KMS-11 (cell line): Measurements from ENCODE around the gene PLCZ1.
A peak's percentile ranks its signal among the peaks of the same experiment; 100 is the strongest.

Experiments
- H2AFZ ChIP-seq: fragments of 200-600 bp; sonication (generic); 2 replicates; pipeline ENCODE4 v1.6.1; 2016; ENCODE audit warnings: antibody characterized with exemption, mixed run types, low read depth
- H3K27ac ChIP-seq: fragments of 200-600 bp; sonication (generic); 2 replicates; pipeline ENCODE4 v1.6.1; 2016; ENCODE audit warnings: mild to moderate bottlenecking, mixed run types
- H3K27me3 ChIP-seq: fragments of 200-600 bp; sonication (generic); 2 replicates; pipeline ENCODE4 v1.6.1; 2017; ENCODE audit warnings: mild to moderate bottlenecking, low read depth, mixed run types, moderate library complexity; ENCODE audit not compliant: insufficient read depth
- H3K36me3 ChIP-seq: fragments of 200-600 bp; sonication (generic); 2 replicates; pipeline ENCODE4 v1.6.1; 2017; ENCODE audit warnings: mild to moderate bottlenecking, mixed run types; ENCODE audit not compliant: insufficient read depth
- H3K4me1 ChIP-seq: fragments of 200-600 bp; sonication (generic); 2 replicates; pipeline ENCODE4 v1.6.1; 2016; ENCODE audit warnings: mild to moderate bottlenecking, low read depth, mixed run types; ENCODE audit not compliant: poor library complexity, severe bottlenecking
- H3K4me2 ChIP-seq: fragments of 200-600 bp; sonication (generic); 2 replicates; pipeline ENCODE4 v1.7.0; 2016; ENCODE audit warnings: mild to moderate bottlenecking, mixed run types
- H3K4me3 ChIP-seq: fragments of 200-600 bp; sonication (generic); IDR thresholded peaks from 2 replicates; pipeline ENCODE4 v1.6.1; 2017; ENCODE audit warnings: low read depth, low read length, mixed read lengths; ENCODE audit not compliant: insufficient read depth
- H3K79me2 ChIP-seq: fragments of 200-600 bp; sonication (generic); 2 replicates; pipeline ENCODE4 v1.6.1; 2016; ENCODE audit warnings: low read depth, mixed run types; ENCODE audit not compliant: insufficient read depth
- H3K9ac ChIP-seq: fragments of 200-600 bp; sonication (generic); 2 replicates; pipeline ENCODE4 v1.6.1; 2016; ENCODE audit warnings: mild to moderate bottlenecking, mixed run types
- H4K20me1 ChIP-seq: fragments of 200-600 bp; sonication (generic); 2 replicates; pipeline ENCODE4 v1.6.1; 2016; ENCODE audit warnings: mild to moderate bottlenecking, mixed run types; ENCODE audit not compliant: insufficient read depth
- TF ChIP-seq, protein P1 (sequence below): fragments of 200-600 bp; sonication (generic); conservative IDR thresholded peaks from 2 replicates; pipeline ENCODE4 v1.6.1; 2017; ENCODE audit warnings: low read depth, mild to moderate bottlenecking, antibody characterized with exemption, low read length, moderate library complexity, mixed read lengths

PLCZ1 gene

DNA sequence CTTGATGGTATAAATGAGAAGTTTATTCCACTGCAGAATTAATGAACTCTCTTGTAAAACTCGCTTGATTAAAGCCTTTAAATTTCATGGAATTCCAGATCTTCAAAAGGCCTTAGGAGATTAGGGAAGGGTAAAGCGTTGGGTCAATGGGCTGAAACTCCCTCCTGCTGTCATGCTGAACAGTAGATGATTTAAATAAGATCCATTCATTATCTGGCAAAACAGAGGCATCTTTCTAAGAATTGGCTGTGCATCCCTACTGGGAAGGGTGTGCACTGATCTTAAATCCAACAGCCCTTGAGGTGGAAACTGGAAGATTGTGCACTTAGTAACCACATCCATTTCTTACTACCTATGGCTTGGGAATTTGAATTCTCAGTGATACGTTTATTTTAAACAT lies 56.0 kb downstream of the PLCZ1 start:
- no peaks in the 10 kb centered on the region for H3K27me3 ChIP-seq
- no peak overlapping the region for H3K9ac ChIP-seq
- H3K36me3 ChIP-seq = no peaks in the 10 kb centered on the region
- H3K4me3 ChIP-seq = no peak overlapping the region
- H2AFZ ChIP-seq = no peak overlapping the region
- no peak overlapping the region for H3K4me2 ChIP-seq
- H3K4me1 ChIP-seq = peaks cover 14% of the 10 kb centered on the region
- TF ChIP-seq, protein P1, sequence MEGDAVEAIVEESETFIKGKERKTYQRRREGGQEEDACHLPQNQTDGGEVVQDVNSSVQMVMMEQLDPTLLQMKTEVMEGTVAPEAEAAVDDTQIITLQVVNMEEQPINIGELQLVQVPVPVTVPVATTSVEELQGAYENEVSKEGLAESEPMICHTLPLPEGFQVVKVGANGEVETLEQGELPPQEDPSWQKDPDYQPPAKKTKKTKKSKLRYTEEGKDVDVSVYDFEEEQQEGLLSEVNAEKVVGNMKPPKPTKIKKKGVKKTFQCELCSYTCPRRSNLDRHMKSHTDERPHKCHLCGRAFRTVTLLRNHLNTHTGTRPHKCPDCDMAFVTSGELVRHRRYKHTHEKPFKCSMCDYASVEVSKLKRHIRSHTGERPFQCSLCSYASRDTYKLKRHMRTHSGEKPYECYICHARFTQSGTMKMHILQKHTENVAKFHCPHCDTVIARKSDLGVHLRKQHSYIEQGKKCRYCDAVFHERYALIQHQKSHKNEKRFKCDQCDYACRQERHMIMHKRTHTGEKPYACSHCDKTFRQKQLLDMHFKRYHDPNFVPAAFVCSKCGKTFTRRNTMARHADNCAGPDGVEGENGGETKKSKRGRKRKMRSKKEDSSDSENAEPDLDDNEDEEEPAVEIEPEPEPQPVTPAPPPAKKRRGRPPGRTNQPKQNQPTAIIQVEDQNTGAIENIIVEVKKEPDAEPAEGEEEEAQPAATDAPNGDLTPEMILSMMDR = no peak
- no peak overlapping the region for H3K27ac ChIP-seq
- H3K79me2 ChIP-seq = no peaks in the 10 kb centered on the region
- H4K20me1 ChIP-seq = no peaks in the 10 kb centered on the region

DNA sequence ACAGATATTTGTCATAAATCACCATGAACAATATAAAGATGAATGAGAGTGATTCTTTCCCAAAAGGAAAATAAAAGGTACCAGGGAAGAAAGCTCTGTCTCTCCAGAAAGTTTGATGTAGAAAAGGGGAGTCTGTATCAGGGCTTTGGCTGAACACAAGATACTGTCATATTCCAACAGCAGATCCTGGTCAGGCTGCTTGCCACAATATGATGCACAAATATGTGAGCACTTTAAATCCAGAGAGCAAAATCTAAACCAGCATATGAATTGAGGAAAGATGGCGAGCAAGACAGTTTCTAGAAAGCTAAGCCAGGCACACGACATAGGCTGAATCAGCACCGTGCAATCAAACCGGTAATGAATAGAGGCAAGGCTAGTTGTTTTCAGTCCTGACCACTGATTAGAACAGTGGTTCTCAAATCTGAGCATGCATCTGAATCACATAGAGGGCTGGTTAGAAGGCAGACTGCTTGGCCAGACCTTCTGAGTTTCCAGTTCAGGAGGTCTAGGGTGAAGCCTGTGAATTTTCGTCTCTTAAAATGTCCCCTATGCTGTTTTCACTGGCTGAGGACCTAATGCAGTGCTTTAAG lies 60.7 kb downstream of the PLCZ1 start:
- no peaks in the 10 kb centered on the region for H3K27me3 ChIP-seq
- no peaks in the 10 kb centered on the region for H3K36me3 ChIP-seq
- H3K4me2 ChIP-seq = peak overlapping the region; percentile 56
- peak overlapping the region; percentile 48; the same call in 1 of the 2 replicates for H2AFZ ChIP-seq
- no peaks in the 10 kb centered on the region for H3K79me2 ChIP-seq
- H3K4me1 ChIP-seq = peaks cover 28% of the 10 kb centered on the region
- H3K27ac ChIP-seq = peak overlapping the region; percentile 61
- H4K20me1 ChIP-seq = no peaks in the 10 kb centered on the region
- no peak overlapping the region for H3K4me3 ChIP-seq
- TF ChIP-seq, protein P1 = no peak
- H3K9ac ChIP-seq = peak overlapping the region; percentile 17; the same call in 1 of the 2 replicates

DNA sequence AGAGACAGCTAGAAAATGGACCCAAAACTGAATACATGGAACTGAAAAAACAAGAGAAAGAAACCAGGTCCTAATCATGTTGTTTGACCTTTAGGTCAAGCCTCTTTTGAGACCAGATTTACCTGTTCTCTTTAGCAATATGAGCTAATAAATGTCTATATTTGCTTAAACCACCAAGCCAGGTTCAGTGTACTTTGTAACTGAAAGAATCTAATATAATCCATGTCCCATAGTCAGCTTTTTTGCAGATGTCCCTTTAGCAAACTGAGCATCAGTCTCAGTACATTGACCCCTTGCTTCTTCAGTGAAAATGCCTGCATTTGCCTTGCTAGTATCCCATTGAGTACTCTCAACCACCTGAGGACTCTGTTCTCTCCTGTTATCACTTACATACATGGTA lies 61.7 kb downstream of the PLCZ1 start:
- Histone ChIP-seq H2AFZ (peak overlapping the region; percentile 48; the same call in 1 of the 2 replicates), H4K20me1 (no peaks in the 10 kb centered on the region), H3K9ac (no peak overlapping the region), H3K4me1 (peaks cover 28% of the 10 kb centered on the region), H3K4me3 (no peak overlapping the region), H3K79me2 (no peaks in the 10 kb centered on the region), H3K4me2 (peak overlapping the region; percentile 56), H3K36me3 (no peaks in the 10 kb centered on the region), H3K27ac (peak overlapping the region; percentile 61; the same call in 1 of the 2 replicates), H3K27me3 (no peaks in the 10 kb centered on the region)
- TF ChIP-seq, protein P1 = no peak

DNA sequence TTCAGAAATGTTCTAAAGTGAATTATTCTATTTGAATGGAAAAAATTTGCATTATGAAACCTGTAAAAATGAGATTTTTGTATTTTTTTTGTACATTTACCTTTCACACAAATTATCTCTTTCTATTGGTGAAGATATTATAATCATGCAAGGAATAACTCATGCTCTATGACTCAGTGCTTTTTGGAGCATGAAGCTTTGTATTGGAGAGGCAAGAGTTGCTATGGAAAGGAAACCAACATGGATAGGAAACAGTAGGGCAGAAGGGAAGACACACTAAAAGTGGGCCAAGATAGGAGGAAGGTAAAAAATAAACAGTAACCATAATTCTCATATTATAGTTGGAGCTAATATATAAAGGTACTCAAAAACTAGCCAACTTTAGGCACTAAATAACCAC lies 79.0 kb downstream of the PLCZ1 start:
- H3K79me2 ChIP-seq = no peaks in the 10 kb centered on the region
- no peak overlapping the region for H3K4me3 ChIP-seq
- TF ChIP-seq, protein P1 = no peak
- H3K4me2 ChIP-seq = no peak overlapping the region
- no peak overlapping the region for H3K9ac ChIP-seq
- no peak overlapping the region for H2AFZ ChIP-seq
- no peaks in the 10 kb centered on the region for H3K27me3 ChIP-seq
- no peaks in the 10 kb centered on the region for H3K4me1 ChIP-seq
- no peaks in the 10 kb centered on the region for H3K36me3 ChIP-seq
- no peak overlapping the region for H3K27ac ChIP-seq
- no peaks in the 10 kb centered on the region for H4K20me1 ChIP-seq
